GM19351 (cell line): Measurements from ENCODE around the gene NID2.

Source experiments
- ATAC-seq: cut with Tn5 transposase; IDR thresholded peaks from one replicate; pipeline ENCODE4 v1.9.1; 2021; ENCODE audit warnings: mild to moderate bottlenecking, moderate library complexity; ENCODE audit not compliant: unreplicated experiment

The NID2 gene

DNA sequence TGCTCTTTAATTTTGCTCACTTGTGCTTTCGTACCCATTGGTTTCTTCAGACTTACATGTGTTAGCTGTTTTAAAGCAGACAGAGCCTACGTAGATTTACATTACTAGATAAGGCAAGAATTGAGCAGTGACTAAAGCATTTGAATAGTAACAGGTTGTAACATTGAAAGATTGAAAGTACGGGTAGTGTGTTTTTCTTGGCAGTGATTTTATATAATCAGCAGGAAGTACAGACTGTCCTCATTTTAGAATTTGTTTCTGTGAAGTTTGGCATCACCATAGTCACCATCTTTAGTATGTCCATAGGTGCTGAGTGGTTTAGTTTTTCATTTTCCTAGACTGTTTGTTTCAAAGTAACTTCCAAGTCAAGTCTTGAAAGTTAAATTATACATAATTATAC is 65.5 kb downstream of the NID2 start:
- no peak for ATAC-seq

DNA sequence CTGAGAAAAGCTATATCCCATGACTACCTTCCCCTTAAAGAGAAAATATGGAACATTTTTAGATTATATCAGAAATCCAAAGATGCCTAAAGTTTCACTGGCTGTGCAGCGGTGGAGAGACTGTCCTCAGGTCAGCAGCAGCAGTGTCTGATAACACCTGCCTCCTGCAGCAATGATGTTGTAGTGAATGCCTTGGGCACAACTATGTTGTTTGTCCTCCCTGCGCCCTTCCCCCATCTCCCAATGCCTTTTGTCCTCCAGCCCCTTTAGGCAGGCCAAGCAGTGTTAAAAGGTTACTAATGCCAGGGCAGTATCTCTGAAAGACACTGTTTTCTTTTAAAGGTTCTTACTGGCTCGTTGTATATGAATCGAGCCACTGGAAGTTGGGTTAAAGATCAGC is 66.3 kb downstream of the NID2 start:
- ATAC-seq = no peak

DNA sequence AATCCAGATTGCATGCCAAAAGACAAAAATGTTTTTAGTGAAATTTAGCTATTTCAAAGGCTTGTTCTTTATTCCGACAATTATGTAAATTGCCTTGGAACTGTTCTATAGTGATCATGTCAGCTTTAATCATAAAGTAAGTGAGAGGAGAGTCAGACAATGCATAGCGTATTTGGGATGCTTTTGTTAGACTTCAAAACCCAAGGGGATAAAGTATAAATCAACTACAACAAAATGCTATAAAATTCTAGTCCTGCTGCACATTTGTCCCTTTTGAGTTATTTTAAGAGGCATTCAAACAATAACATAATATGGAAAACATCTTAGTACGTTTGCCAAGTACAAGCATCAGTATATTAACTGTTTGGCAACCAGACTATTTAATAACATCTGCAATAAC is 68.2 kb downstream of the NID2 start:
- no peak for ATAC-seq

DNA sequence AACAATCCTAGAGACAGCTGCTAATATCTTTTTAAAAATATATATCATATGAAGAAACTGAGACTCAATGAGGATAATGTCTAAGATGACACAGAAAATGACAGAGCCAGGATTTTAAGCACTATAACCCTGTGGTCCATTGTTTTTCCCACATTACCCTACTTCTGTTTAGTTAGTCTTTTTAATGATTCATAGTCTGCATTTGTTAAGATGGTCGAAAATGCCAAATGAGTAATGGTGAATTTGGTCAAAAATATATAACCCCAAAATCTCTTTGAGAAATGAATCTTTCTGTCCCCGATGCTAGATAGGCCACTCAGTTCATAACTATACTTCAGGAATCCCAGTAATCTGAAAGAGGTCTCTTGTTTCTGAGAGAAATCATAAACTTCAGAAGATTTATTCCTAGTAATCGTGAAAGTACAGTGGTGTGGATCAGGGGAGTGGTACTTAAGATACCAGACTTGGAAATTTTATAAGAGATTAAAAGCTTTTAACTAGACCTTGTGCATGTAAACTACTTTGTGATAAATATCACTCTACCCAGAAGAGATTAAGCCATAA is 68.8 kb downstream of the NID2 start:
- no peak for ATAC-seq

DNA sequence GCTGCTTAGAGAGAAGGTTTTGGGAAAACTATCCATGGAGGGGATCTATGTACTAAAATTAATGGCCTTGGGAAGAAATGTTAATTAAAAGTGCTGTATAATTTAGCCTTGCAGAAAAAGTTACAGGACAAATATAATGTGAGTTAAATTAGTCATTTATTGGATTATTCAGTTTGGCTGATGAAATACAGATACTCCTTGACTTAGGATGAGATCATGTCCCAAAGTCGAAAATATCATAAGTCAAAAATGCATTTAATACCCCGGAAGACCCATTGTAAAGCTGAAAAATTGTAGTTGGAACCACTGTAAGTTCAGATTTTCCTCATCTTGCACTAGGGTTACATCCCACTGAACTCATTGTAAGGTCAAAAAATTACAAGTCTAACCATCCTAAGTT is 69.8 kb downstream of the NID2 start:
- ATAC-seq = no peak

DNA sequence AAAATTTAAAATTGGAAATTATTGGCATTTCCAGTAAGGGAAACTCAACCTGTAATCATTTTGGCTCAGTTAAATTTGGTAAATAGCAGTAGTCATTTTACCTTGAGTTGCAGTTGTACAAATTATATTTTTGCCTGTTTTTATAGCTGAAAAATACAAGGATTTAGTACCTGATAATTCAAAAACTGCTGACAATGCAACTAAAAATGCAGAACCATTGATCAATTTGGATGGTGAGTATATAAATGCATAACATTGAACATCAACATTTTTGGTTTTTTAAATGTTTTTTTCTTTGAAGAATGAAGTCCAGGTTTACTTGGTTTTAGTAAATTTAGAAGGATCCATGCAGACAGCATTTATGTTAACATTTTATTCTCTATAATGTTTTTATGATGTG is 70.5 kb downstream of the NID2 start:
- no peak for ATAC-seq

DNA sequence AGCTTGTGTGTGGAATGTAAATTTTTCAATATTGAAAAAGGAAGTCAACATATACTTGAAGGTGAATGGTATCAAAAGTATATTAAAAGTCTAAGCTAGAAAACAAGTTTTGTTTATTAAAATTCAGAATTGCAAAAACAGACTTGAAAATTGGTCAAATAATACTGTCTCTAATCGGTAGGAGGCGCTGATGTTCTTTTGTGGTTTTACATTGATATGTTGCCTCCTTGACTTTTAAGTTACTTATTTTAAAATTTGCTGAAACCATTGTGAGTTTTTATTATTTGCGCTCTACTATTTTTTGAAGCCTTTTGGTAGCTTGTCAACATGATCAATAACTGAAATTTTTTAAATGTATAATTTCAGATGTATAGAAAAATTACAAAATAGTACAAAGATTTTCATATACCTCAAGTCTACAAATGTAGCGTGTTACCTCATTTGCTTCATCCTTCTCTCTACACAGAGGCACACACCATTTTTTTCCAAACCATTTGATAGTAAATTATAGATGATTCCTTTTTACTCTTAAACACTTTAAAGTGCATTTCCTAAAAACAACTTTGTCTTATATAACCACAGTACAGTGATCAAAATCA is 72.6 kb downstream of the NID2 start:
- ATAC-seq = no peak

DNA sequence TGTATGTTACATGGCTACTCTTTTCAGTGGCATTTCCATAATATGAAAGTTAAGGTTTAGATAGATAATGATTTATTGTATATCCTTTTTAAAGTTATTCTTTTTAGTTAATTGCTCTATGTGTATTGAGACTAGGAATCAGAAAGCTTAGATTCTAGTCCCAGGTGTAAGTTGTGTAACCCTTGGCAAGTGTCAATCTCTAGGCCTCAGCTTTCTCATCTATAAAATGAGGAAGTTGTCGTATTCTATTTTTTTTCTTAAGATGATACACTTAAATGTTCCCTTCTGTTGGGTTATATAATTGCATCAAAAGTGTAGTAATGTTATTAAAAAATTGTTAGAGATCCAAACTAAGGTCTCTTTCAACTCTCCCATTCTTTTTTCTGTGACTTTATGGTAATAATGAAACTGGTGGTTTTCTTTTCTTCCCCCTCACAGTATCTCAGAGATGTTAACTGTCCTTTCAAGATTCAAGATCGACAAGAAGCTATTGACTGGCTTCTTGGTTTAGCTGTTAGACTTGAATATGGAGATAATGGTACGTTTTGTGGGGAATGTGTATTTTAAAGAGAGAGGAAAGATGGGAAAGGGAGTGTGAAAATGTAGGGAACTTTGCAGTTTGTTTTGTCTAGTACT is 75.5 kb downstream of the NID2 start:
- ATAC-seq = no peak

DNA sequence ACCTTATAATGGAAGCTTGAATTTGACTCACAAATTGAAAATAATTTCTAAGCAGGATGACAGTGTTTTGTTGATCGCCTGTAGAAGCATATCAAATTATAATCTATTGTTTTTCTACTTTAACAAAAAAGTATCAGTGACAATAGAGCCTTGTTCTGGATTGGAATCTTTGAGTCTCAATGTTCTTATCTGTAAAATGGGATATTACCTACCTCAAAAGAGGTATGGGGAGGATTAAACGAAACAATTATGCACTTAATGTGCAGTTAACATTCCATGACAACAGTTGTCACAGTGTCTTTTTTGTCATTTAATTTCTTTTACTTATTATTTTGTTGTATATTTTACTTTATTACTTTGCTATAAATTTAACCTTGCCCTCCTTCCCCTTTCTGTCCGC is 78.4 kb downstream of the NID2 start:
- ATAC-seq = no peak

DNA sequence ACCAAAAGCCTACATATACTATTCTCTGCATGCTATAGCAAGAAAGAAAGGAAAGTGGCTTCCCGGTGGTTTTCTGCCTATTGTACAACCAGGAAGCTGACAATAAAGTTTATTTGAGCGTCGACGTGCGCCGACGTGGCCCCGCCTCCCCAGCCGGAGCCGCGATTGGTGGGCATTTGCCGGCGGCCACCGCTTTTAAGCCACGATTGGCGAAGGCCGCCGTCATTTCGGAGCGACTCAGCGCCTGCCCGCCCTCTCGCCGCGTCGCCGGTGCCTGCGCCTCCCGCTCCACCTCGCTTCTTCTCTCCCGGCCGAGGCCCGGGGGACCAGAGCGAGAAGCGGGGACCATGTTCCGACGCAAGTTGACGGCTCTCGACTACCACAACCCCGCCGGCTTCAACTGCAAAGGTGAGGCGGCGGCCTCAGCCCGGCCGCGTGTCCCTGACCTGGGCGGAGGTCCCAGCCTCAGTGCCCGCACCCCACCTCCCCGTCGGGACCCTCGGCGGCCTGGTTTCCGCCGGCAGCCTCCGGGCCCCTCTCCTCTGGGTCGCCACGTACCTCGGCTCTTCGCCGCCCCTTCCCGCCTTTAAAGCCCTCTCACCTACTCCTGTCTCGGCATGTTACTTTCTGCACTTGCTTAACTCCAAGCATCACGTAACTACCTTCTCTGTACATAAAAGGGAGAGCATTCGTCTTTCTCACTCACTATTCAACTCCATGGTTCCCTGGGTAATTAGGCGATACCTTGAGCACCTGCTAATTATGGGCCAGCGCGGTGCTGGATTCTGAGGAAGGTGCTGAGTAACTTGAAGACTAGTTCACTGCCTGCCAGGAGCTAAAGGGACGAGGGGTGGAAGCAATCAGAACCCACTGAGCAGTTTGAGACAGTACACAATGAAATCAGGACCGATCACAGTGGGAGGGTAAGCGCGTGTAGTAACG is 79.3 kb downstream of the NID2 start, which contains the start of gene RTRAF:
Gene RTRAF, plus strand, starts transcription at position 254 of the 942 bp plus-strand sequence. Its CDS starts 94 bp downstream, at position 348.
- peak; percentile 89 for ATAC-seq

DNA sequence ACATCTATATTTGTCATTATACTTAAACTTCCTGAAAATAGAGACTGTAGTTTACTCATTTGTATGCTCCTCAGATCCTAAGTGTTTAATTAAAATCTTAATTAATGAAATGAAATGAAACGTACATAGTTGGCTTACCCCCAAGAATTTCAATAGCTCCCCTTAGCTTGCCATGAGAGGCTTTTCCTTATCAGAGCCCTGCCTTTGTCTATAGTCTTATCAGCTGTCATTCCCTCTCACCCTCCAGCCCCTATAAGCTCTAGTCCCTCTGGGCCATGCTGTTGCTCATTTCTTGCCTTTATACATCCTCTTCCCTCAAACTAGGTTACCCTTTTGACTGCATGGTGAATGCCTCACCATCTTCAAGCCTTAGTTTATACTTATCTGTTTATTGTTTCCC is 80.6 kb downstream of the NID2 start:
- no peak for ATAC-seq

DNA sequence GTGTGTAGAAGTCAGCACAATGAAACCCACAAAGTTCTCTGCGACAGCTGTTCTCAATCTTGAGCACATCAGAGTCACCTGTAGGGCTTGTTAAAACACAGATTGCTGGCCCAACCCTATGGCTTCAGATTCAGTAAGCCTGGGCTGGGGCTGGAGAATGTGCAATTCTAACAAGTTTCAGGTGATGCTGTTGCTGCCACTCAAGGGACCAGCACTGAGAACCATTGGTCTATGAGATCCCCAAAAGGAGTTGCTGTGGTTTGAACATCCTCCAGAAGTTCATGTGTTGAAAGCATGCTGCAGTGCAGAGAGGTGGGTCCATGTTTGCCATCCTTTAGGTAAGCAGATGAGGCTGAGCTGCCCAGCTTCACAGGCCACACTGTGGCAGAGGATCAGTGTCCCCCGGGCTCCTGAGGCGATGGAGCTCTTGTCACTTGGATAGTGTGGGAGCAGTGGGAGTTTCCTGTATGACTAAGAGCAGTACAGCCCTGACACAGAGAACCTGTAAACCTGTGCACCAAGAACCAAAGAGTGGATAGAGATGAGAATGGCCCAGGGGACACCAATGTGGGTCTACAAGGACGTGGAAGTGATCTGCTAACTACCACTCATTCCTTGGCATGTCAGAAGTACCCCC is 87.5 kb downstream of the NID2 start:
- peak; percentile 62 for ATAC-seq

DNA sequence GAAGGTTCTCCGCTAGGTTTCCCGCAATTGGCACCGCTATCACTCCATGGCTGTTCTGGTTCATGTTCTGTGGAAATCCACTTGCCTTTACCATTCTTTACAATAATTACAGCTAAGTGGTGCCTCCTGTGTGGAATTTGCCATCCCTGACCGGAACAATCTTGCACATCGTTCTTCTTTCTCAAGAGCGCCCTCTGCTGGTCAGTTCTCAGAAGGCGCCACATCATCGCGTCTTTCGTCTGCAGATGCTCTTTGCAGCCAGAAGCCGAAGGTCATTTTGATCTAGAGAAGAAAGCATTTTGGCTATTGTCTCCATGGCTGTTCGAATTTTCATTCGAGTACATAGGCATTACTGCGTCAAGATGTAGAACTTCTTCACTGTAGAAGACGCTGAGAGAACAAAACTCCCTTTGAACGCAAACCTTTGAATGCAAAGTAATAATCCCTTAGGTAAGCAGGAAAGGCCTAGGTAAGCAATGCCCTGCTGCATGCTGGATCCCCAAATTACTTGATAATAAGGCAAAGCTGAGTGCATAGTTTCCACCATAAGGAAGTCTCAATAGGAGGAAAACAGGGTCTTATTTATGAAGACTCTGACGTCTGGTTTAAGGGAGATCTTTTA is 89.7 kb downstream of the NID2 start:
- ATAC-seq = peak; percentile 66

DNA sequence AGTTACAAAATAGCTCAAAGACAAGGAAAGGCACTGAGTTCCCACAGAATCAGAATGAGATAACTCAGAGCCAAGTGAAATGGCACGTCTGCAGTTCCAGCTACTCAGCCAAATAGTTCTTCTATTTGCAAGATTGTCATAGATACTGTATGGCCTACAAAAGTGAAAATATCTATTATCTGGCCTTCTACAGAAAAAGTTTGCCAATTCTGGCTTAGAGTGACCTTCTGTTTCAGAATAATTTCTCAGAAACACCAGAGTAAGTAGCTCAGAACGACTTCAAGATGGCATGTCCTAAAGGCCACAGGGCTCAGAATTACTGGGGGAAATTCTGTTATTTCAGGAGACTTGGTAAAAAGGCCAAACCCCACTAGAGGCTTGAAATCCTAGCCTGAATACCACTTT is 90.2 kb downstream of the NID2 start:
- ATAC-seq = no peak

DNA sequence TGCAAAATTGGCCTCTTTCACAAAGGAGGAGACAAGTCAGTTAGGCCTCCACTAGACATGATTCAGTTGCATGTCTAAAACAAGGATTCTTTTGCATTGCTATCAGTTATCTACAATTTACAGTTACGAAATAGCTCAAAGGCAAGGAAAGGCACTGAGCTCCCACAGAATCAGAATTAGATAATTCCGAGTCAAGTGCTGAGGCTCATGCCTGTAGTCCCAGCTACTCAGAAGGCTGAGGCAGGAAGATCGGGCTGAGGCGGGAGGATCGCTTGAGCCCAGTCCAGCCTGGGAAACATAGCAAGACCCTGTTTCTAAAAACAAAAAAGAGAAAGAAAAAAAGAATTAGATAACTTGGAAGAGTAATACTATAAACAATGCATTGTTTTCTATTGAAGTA is 91.8 kb downstream of the NID2 start:
- no peak for ATAC-seq

DNA sequence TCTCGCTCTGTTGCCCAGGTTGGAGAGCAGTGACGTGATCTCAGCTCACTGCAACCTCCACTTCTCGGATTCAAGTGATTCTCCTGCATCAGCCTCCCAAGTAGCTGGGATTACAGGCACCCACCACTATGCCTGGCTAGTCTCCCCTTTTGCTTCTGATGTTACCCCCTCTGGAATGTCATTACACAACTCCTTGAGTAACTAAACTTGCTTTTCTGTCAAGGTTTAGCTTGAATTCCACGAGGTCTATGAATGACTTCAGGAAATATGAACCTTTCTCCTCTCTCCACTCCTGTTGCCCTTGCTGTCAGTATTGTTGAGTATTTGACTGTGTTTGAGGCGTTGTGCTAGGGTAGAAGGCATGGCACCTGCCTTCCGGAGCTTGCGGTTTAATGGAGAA is 96.3 kb downstream of the NID2 start:
- no peak for ATAC-seq

DNA sequence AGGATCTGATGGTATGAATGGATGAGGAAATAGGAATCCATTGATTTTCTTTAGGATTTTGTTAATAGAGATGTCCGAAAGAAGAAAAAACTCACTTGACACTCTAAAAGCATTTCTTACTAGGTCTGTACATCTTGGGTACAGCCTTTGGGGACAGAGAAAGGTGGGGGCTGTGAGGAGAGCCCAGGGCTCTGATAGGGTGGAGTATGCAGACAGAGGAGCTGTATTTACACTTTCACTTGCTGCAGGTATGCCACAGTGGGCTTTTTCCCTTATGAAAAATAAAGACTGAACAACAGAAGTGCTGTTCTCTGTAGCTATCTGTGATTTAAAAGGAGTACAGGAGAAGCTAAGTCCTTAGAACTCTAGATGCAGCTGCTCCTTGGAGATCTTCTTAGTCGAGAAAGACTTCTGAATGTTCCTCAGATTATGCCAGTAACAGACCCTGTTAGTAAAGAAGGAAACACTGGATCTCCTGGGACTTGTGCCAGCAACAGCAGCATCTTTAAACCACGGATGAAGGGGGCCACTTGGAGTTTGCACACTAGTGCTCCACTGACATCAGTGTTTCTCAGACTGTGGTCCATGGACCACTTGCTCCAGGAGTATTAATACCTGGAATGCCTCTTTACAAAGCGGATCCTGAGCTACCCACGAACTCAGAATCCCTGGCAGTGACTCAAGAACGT is 98.9 kb downstream of the NID2 start:
- no peak for ATAC-seq

DNA sequence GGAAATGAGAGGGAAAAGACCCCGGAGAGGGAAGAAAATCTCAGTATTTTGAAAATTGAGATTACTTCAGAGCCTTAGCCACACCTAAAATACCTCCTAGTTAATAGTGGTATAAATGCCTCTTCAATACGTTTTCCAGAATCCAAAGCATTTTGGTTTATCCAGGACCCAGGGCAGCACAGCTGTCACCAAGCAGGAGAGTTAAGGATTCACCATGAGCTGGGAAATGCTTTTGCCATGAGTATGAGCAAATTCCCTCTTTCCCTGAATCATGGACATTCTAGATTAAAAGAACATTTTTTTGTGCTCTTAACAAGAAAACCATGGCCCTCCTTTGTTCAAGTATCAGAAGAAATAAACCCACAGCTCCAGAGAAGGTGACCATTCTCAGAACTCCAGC is 101.3 kb downstream of the NID2 start:
- no peak for ATAC-seq

DNA sequence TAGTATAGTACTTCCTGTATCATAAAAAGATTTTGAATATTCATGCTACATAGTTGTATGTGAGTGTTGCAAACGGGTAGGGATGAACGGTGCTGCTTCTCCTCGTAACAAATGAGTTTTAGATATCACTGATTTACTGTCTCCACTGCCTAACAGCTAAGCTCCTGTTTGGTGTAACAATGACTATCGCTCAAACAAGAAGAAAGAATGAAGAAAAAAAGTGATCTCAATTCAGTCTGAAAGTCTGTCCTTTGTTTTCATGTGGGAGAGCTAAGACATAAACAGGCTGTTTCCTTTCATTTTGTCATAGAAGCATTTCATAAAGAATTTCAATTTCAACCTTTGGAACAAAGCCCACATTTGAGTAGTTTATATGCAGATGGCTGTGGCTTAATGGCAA is 105.6 kb downstream of the NID2 start:
- ATAC-seq = no peak

DNA sequence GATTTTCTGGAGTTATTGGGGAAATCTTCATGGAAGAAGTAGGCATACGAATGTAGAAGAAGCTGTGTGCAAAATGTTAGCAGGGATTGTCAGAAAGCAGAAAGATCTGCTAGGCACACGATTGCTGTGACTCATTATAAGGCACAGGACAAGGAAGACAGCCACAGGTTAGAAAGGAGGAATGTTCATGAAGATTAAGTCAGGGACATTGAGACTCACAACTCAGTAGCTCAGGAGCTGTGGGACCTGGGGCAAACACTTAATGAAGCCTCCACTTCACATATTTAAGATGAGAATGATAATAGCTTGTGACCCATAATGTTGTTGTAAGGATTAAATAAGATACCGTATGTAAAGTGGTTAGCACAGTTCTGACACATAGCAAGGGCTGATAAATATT is 106.1 kb downstream of the NID2 start:
- ATAC-seq = no peak
